ENCODE measurements around the gene ANKRD6.
"Not testable (repeated sequence)": the region's sequence is repeated elsewhere in the genome, so short reads cannot be mapped to it uniquely, and the experiment has no call there.

The ANKRD6 gene

DNA sequence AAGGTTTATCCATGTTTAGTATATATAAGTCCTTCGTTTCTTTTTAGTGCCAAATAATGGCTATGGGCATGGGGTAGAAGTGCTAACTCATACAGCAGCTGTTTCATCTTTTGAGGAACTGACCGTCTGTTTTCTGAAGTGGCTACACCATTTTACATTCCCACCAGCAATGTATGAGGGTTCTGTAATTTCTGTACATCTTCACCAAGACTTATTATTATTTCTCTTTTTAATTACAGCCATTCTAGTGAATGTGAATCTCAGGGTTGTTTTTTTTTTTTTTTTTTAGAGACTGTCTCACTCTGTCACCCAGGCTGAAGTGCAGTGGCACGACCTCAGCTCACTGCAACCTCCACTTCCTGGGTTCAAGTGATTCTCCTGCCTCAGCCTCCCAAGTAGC, 203.5 kb downstream of the ANKRD6 start:
- H3K4me1 ChIP-seq (ENCODE audit: control insufficient read depth, insufficient read depth, low read length); H3K9ac ChIP-seq (ENCODE audit: low read length); H3K36me3 ChIP-seq (ENCODE audit: control insufficient read depth, insufficient read depth, low read length); H3K4me3 ChIP-seq (ENCODE audit: low read length); H3K9me3 ChIP-seq (ENCODE audit: control insufficient read depth, low read length); H3K27me3 ChIP-seq (ENCODE audit: control insufficient read depth, insufficient read depth, low read length): not testable (repeated sequence)

- Histone ChIP-seq H3K4me3 (ENCODE audit: low read length) (peak overlapping the region; percentile 70), H3K36me3 (ENCODE audit: control insufficient read depth, insufficient read depth, low read length) (no peaks in the 10 kb centered on the region), H3K9me3 (ENCODE audit: control insufficient read depth, low read length) (no peaks in the 10 kb centered on the region), H3K9ac (ENCODE audit: low read length) (peak overlapping the region; percentile 67), H3K27me3 (ENCODE audit: control insufficient read depth, insufficient read depth, low read length) (no peaks in the 10 kb centered on the region), H3K4me1 (ENCODE audit: control insufficient read depth, insufficient read depth, low read length) (peaks cover 5% of the 10 kb centered on the region)
These were observed 205.0 kb downstream of the ANKRD6 start for GRCh38 chr6:89637960-89638319.

GRCh38 chr6:89638320-89639195, 205.6 kb downstream of the ANKRD6 start, which contains the start of gene LYRM2:
Gene LYRM2, minus strand, starts transcription at chr6:89638747. Its CDS starts 31 bp downstream, at chr6:89638716.
- Histone ChIP-seq H3K27me3 (ENCODE audit: control insufficient read depth, insufficient read depth, low read length) (no peaks in the 10 kb centered on the region), H3K36me3 (ENCODE audit: control insufficient read depth, insufficient read depth, low read length) (no peaks in the 10 kb centered on the region)

DNA sequence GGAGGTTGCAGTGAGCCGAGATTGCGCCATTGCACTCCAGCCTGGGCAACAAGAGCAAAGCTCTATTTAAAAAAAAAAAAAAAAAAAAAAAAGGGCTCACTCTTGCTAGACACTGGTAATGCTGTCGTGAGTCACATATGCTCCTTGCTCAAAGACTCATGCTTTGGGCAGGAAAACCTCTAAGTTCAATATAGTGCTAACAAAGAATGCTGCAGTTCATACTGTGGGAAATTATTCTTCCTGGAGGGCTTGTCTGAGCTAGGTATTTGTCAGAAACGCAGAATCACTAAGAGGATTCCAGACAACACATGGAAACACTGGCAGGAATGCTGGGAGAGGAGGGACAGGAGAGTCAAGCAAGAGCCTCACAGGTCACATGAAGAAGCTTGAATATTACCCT, 207.9 kb downstream of the ANKRD6 start:
- Histone ChIP-seq H3K4me1 (ENCODE audit: control insufficient read depth, insufficient read depth, low read length) (peaks cover 5% of the 10 kb centered on the region), H3K36me3 (ENCODE audit: control insufficient read depth, insufficient read depth, low read length) (no peaks in the 10 kb centered on the region), H3K27me3 (ENCODE audit: control insufficient read depth, insufficient read depth, low read length) (no peaks in the 10 kb centered on the region), H3K4me3 (ENCODE audit: low read length) (no peak overlapping the region), H3K9me3 (ENCODE audit: control insufficient read depth, low read length) (no peaks in the 10 kb centered on the region), H3K9ac (ENCODE audit: low read length) (no peak overlapping the region)

More at GRCh38 chr6:89638320-89639195, 205.6 kb downstream of the ANKRD6 start, which contains the start of gene LYRM2:
- Histone ChIP-seq H3K9me3 (ENCODE audit: control insufficient read depth, low read length) (no peaks in the 10 kb centered on the region), H3K9ac (ENCODE audit: low read length) (peak within 1 kb of the TSS; percentile 67), H3K4me3 (ENCODE audit: low read length) (peak within 1 kb of the TSS; percentile 70), H3K4me1 (ENCODE audit: control insufficient read depth, insufficient read depth, low read length) (peaks cover 5% of the 10 kb centered on the region)

GRCh38 chr6:89641581-89641980, 208.6 kb downstream of the ANKRD6 start:
- not testable (repeated sequence) for H3K9me3 ChIP-seq (ENCODE audit: control insufficient read depth, low read length); H3K9ac ChIP-seq (ENCODE audit: low read length); H3K27me3 ChIP-seq (ENCODE audit: control insufficient read depth, insufficient read depth, low read length); H3K4me1 ChIP-seq (ENCODE audit: control insufficient read depth, insufficient read depth, low read length); H3K4me3 ChIP-seq (ENCODE audit: low read length); H3K36me3 ChIP-seq (ENCODE audit: control insufficient read depth, insufficient read depth, low read length)

DNA sequence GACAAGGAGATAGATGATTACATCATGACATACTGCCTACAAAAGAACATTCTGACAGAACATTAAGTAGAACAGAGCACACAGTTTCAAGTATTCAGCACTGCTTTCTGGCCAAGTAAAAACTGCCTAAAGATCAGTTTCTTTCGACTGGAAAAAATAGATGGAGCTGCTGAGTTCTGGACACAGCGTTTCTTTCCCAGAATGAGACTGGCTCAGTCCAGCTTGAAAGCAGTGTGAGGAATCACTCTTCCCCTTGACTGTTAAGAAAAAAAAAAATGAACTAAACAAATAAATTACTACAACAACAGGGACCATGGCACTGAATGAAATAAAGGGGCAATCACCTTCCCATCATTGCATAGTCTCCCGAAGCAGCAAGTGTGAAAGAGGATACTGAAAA, 210.0 kb downstream of the ANKRD6 start:
- H3K4me3 ChIP-seq (ENCODE audit: low read length): no peak overlapping the region
- no peaks in the 10 kb centered on the region for H3K36me3 ChIP-seq (ENCODE audit: control insufficient read depth, insufficient read depth, low read length)
- H3K4me1 ChIP-seq (ENCODE audit: control insufficient read depth, insufficient read depth, low read length): peaks cover under 1% of the 10 kb centered on the region
- no peaks in the 10 kb centered on the region for H3K9me3 ChIP-seq (ENCODE audit: control insufficient read depth, low read length)
- H3K9ac ChIP-seq (ENCODE audit: low read length): no peak overlapping the region
- no peaks in the 10 kb centered on the region for H3K27me3 ChIP-seq (ENCODE audit: control insufficient read depth, insufficient read depth, low read length)

GRCh38 chr6:89643406-89643805, 210.5 kb downstream of the ANKRD6 start:
- no peaks in the 10 kb centered on the region for H3K36me3 ChIP-seq (ENCODE audit: control insufficient read depth, insufficient read depth, low read length)
- H3K4me1 ChIP-seq (ENCODE audit: control insufficient read depth, insufficient read depth, low read length): no peaks in the 10 kb centered on the region
- no peak overlapping the region for H3K9ac ChIP-seq (ENCODE audit: low read length)
- H3K9me3 ChIP-seq (ENCODE audit: control insufficient read depth, low read length): no peaks in the 10 kb centered on the region
- no peaks in the 10 kb centered on the region for H3K27me3 ChIP-seq (ENCODE audit: control insufficient read depth, insufficient read depth, low read length)
- H3K4me3 ChIP-seq (ENCODE audit: low read length): no peak overlapping the region

DNA sequence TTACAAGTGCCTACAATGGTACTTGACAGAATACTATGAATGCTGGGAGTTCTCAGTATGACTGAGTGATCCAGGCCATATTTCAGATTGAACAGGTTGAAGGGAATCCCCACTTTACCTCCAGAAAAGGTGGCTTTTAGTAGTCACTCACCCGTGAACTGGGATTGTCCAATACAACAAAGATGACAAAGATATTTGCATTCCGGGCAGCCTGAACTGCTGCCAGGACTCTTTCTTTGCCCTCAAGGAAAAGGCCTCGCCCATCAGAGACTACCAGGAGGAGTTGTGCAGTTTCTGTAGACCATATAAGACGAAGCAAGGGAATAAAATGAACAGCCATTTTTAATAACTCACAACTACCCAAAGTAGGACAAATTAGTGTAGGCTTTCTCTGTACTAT, 211.9 kb downstream of the ANKRD6 start:
- Histone ChIP-seq H3K4me1 (ENCODE audit: control insufficient read depth, insufficient read depth, low read length) (no peaks in the 10 kb centered on the region), H3K9me3 (ENCODE audit: control insufficient read depth, low read length) (no peaks in the 10 kb centered on the region), H3K27me3 (ENCODE audit: control insufficient read depth, insufficient read depth, low read length) (no peaks in the 10 kb centered on the region), H3K9ac (ENCODE audit: low read length) (no peak overlapping the region), H3K36me3 (ENCODE audit: control insufficient read depth, insufficient read depth, low read length) (no peaks in the 10 kb centered on the region), H3K4me3 (ENCODE audit: low read length) (no peak overlapping the region)

- Histone ChIP-seq H3K4me3 (ENCODE audit: low read length) (no peak overlapping the region), H3K4me1 (ENCODE audit: control insufficient read depth, insufficient read depth, low read length) (no peaks in the 10 kb centered on the region), H3K36me3 (ENCODE audit: control insufficient read depth, insufficient read depth, low read length) (no peaks in the 10 kb centered on the region), H3K9me3 (ENCODE audit: control insufficient read depth, low read length) (no peaks in the 10 kb centered on the region), H3K9ac (ENCODE audit: low read length) (no peak overlapping the region), H3K27me3 (ENCODE audit: control insufficient read depth, insufficient read depth, low read length) (no peaks in the 10 kb centered on the region)
These were observed 216.7 kb downstream of the ANKRD6 start for GRCh38 chr6:89649682-89650081.

DNA sequence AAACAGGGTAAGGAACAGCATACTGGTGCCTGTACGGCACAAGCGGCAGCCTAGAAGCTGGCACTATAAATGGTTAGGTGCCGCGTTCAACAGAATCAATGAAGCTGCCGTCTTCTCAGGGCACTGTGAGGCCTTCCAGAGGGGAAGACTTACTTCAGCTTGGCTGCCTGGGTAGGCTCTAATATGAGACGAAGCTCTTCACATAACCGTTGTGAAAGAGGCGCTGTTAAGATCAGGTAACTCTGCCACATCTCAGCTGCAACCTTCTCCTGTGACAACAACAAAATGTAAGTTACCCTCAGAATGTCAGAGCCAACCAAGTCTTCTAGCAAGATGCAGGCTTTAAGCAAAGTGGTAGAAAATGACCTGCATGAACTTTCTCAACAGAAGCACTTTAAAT, 217.6 kb downstream of the ANKRD6 start:
- Histone ChIP-seq H3K4me3 (ENCODE audit: low read length) (no peak overlapping the region), H3K4me1 (ENCODE audit: control insufficient read depth, insufficient read depth, low read length) (no peaks in the 10 kb centered on the region), H3K9me3 (ENCODE audit: control insufficient read depth, low read length) (no peaks in the 10 kb centered on the region), H3K27me3 (ENCODE audit: control insufficient read depth, insufficient read depth, low read length) (no peaks in the 10 kb centered on the region), H3K36me3 (ENCODE audit: control insufficient read depth, insufficient read depth, low read length) (no peaks in the 10 kb centered on the region), H3K9ac (ENCODE audit: low read length) (no peak overlapping the region)

GRCh38 chr6:89655122-89655521, 222.2 kb downstream of the ANKRD6 start:
- Histone ChIP-seq H3K4me1 (ENCODE audit: control insufficient read depth, insufficient read depth, low read length) (no peaks in the 10 kb centered on the region), H3K27me3 (ENCODE audit: control insufficient read depth, insufficient read depth, low read length) (no peaks in the 10 kb centered on the region), H3K36me3 (ENCODE audit: control insufficient read depth, insufficient read depth, low read length) (peaks cover 3% of the 10 kb centered on the region), H3K9me3 (ENCODE audit: control insufficient read depth, low read length) (no peaks in the 10 kb centered on the region), H3K9ac (ENCODE audit: low read length) (no peak overlapping the region), H3K4me3 (ENCODE audit: low read length) (no peak overlapping the region)

GRCh38 chr6:89657445-89658158, 224.7 kb downstream of the ANKRD6 start:
- Histone ChIP-seq H3K4me3 (ENCODE audit: low read length) (no peak overlapping the region), H3K36me3 (ENCODE audit: control insufficient read depth, insufficient read depth, low read length) (peaks cover 5% of the 10 kb centered on the region), H3K27me3 (ENCODE audit: control insufficient read depth, insufficient read depth, low read length) (no peaks in the 10 kb centered on the region), H3K4me1 (ENCODE audit: control insufficient read depth, insufficient read depth, low read length) (no peaks in the 10 kb centered on the region), H3K9ac (ENCODE audit: low read length) (no peak overlapping the region), H3K9me3 (ENCODE audit: control insufficient read depth, low read length) (no peaks in the 10 kb centered on the region)
